DND-41 (cell line): Measurements from ENCODE around the gene CRIP3.
A peak's percentile ranks its signal among the peaks of the same experiment; 100 is the strongest.

ENCODE experiments used
- ATAC-seq: fragments of 200-7000 bp; cut with Tn5 transposase; 3 replicates; pipeline ENCODE4 v1.9.1; 2021; ENCODE audit warnings: low read depth; ENCODE audit not compliant: insufficient read depth
- DNase-seq: peaks from one replicate; pipeline ENCODE4 v3.0.0-alpha.2; 2020
- H2AFZ ChIP-seq: 2 replicates; pipeline ENCODE4 v1.6.0; 2012; ENCODE audit warnings: low read depth, low read length
- H3K27ac ChIP-seq: 2 replicates; pipeline ENCODE4 v1.5.1; 2012; ENCODE audit warnings: low read length, inconsistent platforms
- H3K27me3 ChIP-seq: fragments of 200-600 bp; sonication (generic); 2 replicates; pipeline ENCODE4 v1.6.0; 2012; ENCODE audit warnings: low read length, mild to moderate bottlenecking, inconsistent platforms; ENCODE audit not compliant: insufficient read depth, poor library complexity
- H3K36me3 ChIP-seq: 2 replicates; pipeline ENCODE4 v1.5.1; 2012; ENCODE audit warnings: low read length, inconsistent platforms; ENCODE audit not compliant: insufficient read depth
- H3K4me1 ChIP-seq: 2 replicates; pipeline ENCODE4 v1.5.1; 2012; ENCODE audit warnings: mild to moderate bottlenecking, low read length; ENCODE audit not compliant: insufficient read depth
- H3K4me2 ChIP-seq: 2 replicates; pipeline ENCODE4 v1.6.0; 2012; ENCODE audit warnings: mild to moderate bottlenecking, moderate library complexity, low read length, inconsistent platforms; ENCODE audit not compliant: insufficient read depth
- H3K4me3 ChIP-seq, 2 experiments: fragments of 200-600 bp in 1 of 2; shearing (Covaris generic) in 1 of 2; 2 replicates each; pipeline ENCODE4 v1.5.1; 2012 to 2016; ENCODE audit warnings: inconsistent platforms in 2 of 2, low read length in 2 of 2, mild to moderate bottlenecking in 2 of 2, low read depth in 1 of 2, moderate library complexity in 1 of 2
- H3K79me2 ChIP-seq: 2 replicates; pipeline ENCODE4 v1.6.0; 2012; ENCODE audit warnings: low read length, inconsistent platforms; ENCODE audit not compliant: insufficient read depth
- H3K9ac ChIP-seq: 2 replicates; pipeline ENCODE4 v1.6.0; 2012; ENCODE audit warnings: low read depth, mild to moderate bottlenecking, inconsistent platforms, low read length, moderate library complexity
- H3K9me3 ChIP-seq: 2 replicates; pipeline ENCODE4 v1.5.1; 2012; ENCODE audit warnings: low read length, moderate library complexity, mild to moderate bottlenecking, inconsistent platforms; ENCODE audit not compliant: insufficient read depth, severe bottlenecking
- H4K20me1 ChIP-seq: 2 replicates; pipeline ENCODE4 v1.6.0; 2012; ENCODE audit warnings: low read length; ENCODE audit not compliant: insufficient read depth
- CTCF ChIP-seq: IDR thresholded peaks from 2 replicates; pipeline ENCODE4 v1.5.1; 2012; ENCODE audit warnings: borderline replicate concordance, low read length, moderate library complexity, mild to moderate bottlenecking; ENCODE audit not compliant: poor library complexity, severe bottlenecking; ENCODE audit errors: extremely low read depth
- EZH2 ChIP-seq: IDR thresholded peaks from 3 replicates; pipeline ENCODE4 v1.6.1; 2012; ENCODE audit warnings: borderline replicate concordance, low read depth, mild to moderate bottlenecking, moderate library complexity, low read length, inconsistent platforms; ENCODE audit not compliant: severe bottlenecking

Gene CRIP3

DNA sequence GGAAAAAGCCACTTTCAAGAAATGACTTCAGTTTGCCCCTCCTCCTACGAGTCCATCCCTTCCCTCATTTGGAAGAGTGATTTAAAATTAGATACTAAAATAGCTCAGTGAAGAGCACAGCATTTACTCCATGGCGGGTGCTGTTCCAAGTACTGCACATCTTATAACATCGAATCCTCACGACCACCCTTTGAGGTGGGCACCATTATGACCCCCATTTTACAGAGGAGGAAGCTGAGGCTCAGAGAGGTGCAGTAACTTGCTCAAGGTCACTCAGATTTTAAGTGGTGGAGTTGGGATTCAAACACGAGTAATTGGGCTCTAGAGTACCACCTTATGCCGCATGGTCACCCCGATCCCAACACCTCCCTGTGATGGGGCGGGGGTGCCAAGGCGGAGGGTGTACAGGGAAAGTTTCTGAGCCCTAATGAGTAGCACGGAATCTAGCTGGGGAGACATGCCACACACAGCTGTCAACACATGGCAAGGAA lies 39.8 kb downstream of the CRIP3 start:
- Histone ChIP-seq H3K9me3 (no peaks in the 10 kb centered on the region), H3K36me3 (no peaks in the 10 kb centered on the region), H4K20me1 (peaks cover 4% of the 10 kb centered on the region; the same call in 1 of the 2 replicates), H3K27ac (no peak overlapping the region), H3K4me2 (peak overlapping the region; percentile 67), H2AFZ (no peak overlapping the region), H3K4me1 (peaks cover 14% of the 10 kb centered on the region), H3K9ac (peak overlapping the region; percentile 33; the same call in 1 of the 2 replicates), H3K4me3 (peak overlapping the region in 1 of 2 experiments; percentile 50; a peak in 2 of 4 replicates), H3K27me3 (peaks cover 44% of the 10 kb centered on the region), H3K79me2 (no peaks in the 10 kb centered on the region)
- ATAC-seq (no peak), DNase-seq (no peak)
- TF ChIP-seq CTCF, result no peak
- no peak for TF ChIP-seq EZH2

DNA sequence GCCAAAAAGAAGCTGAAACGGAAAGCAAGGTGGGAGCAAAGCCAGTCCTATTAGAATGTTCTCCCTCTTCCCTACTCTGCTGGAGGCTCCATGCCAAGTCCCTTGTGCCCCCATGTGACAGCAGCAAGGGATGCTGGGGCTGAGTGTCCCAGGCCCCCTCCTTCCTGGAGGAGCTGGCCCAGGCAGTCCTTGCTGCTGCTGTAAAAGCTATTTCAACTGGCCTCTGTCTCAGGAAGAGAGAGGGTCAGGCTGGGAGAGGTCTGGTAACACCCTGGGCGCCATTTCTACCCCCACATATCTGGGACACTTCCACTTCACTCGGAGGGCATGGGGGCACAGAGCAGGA lies 40.3 kb downstream of the CRIP3 start:
- peaks cover 44% of the 10 kb centered on the region for H3K27me3 ChIP-seq
- H4K20me1 ChIP-seq, result peaks cover 4% of the 10 kb centered on the region; the same call in 1 of the 2 replicates
- H3K4me1 ChIP-seq, result peaks cover 14% of the 10 kb centered on the region
- DNase-seq (no peak), ATAC-seq (no peak)
- H3K27ac ChIP-seq, result no peak overlapping the region
- no peak overlapping the region for H3K4me3 ChIP-seq
- no peak overlapping the region for H3K4me2 ChIP-seq
- no peaks in the 10 kb centered on the region for H3K9me3 ChIP-seq
- H2AFZ ChIP-seq, result no peak overlapping the region
- no peak overlapping the region for H3K9ac ChIP-seq
- TF ChIP-seq CTCF, result no peak
- TF ChIP-seq EZH2, result no peak
- H3K79me2 ChIP-seq, result no peaks in the 10 kb centered on the region
- no peaks in the 10 kb centered on the region for H3K36me3 ChIP-seq

GRCh38 chr6:43267619-43268354 lies 40.8 kb downstream of the CRIP3 start:
- no peaks in the 10 kb centered on the region for H3K9me3 ChIP-seq
- H3K79me2 ChIP-seq, result no peaks in the 10 kb centered on the region
- H3K4me1 ChIP-seq, result peaks cover 14% of the 10 kb centered on the region
- peaks cover 44% of the 10 kb centered on the region for H3K27me3 ChIP-seq
- DNase-seq (no peak), ATAC-seq (no peak)
- TF ChIP-seq EZH2, result no peak
- TF ChIP-seq CTCF, result no peak
- H3K27ac ChIP-seq, result no peak overlapping the region
- no peaks in the 10 kb centered on the region for H3K36me3 ChIP-seq
- H3K4me2 ChIP-seq, result no peak overlapping the region
- H2AFZ ChIP-seq, result no peak overlapping the region
- peaks cover 4% of the 10 kb centered on the region; the same call in 1 of the 2 replicates for H4K20me1 ChIP-seq
- H3K9ac ChIP-seq, result no peak overlapping the region
- H3K4me3 ChIP-seq, result no peak overlapping the region
